NCI-H446 (cell line): ENCODE results near the gene ARHGAP42.
"Not testable (repeated sequence)": the region's sequence is repeated elsewhere in the genome, so short reads cannot be mapped to it uniquely, and the experiment has no call there.

Source experiments
- DNase-seq, 2 experiments: peaks; one replicate each; lab custom pipeline; 2025; lab: John Stamatoyannopoulos, UW

Gene ARHGAP42

GRCh38 chr11:100687054-100687629 is at the start of gene ARHGAP42:
ARHGAP42 (plus strand) TSS chr11:100687288; CDS start chr11:100687679, 391 bp downstream.
- DNase-seq: peak; percentile 38 to 64

- DNase-seq: peak; percentile 56 to 85
Measured at GRCh38 chr11:100637706-100638105, 49.4 kb upstream of the ARHGAP42 start.

- no peak for DNase-seq
Measured at GRCh38 chr11:100638648-100639047, 48.4 kb upstream of the ARHGAP42 start.

GRCh38 chr11:100639140-100639539 is 47.9 kb upstream of the ARHGAP42 start:
- DNase-seq: no peak

GRCh38 chr11:100640071-100640470 is 47.0 kb upstream of the ARHGAP42 start:
- no peak for DNase-seq

- DNase-seq: peak; percentile 35 to 73
Measured at GRCh38 chr11:100640646-100641045, 46.4 kb upstream of the ARHGAP42 start.

- peak in 1 of 2 experiments; percentile 63 for DNase-seq
Measured at GRCh38 chr11:100641456-100641855, 45.6 kb upstream of the ARHGAP42 start.

GRCh38 chr11:100646545-100646944 is 40.5 kb upstream of the ARHGAP42 start:
- no peak for DNase-seq

- DNase-seq: no peak
Measured at GRCh38 chr11:100647861-100648260, 39.2 kb upstream of the ARHGAP42 start.

- DNase-seq: no peak
Measured at GRCh38 chr11:100663583-100663982, 23.5 kb upstream of the ARHGAP42 start.

GRCh38 chr11:100663996-100664395 is 23.1 kb upstream of the ARHGAP42 start:
- no peak for DNase-seq

GRCh38 chr11:100666816-100667215 is 20.3 kb upstream of the ARHGAP42 start:
- DNase-seq: not testable (repeated sequence)

GRCh38 chr11:100667449-100667848 is 19.6 kb upstream of the ARHGAP42 start:
- no peak for DNase-seq

- DNase-seq: no peak
Measured at GRCh38 chr11:100670140-100670539, 16.9 kb upstream of the ARHGAP42 start.

- no peak for DNase-seq
Measured at GRCh38 chr11:100671471-100671870, 15.6 kb upstream of the ARHGAP42 start.

GRCh38 chr11:100672498-100673033 is 14.5 kb upstream of the ARHGAP42 start:
- no peak for DNase-seq

GRCh38 chr11:100673063-100673462 is 14.0 kb upstream of the ARHGAP42 start:
- DNase-seq: no peak

- no peak for DNase-seq
Measured at GRCh38 chr11:100674212-100674611, 12.9 kb upstream of the ARHGAP42 start.

- DNase-seq: no peak
Measured at GRCh38 chr11:100675115-100675650, 11.9 kb upstream of the ARHGAP42 start.

GRCh38 chr11:100676901-100677300 is 10.2 kb upstream of the ARHGAP42 start:
- no peak for DNase-seq

GRCh38 chr11:100677796-100678195 is 9.3 kb upstream of the ARHGAP42 start:
- no peak for DNase-seq

- peak; percentile 91 to 95 for DNase-seq
Measured at GRCh38 chr11:100680070-100680469, 7.0 kb upstream of the ARHGAP42 start.

GRCh38 chr11:100681064-100681502 is 6.0 kb upstream of the ARHGAP42 start:
- no peak for DNase-seq
